Caki2 (cell line): ENCODE data around the gene CISTR. TPM values are rescaled to one million over a fixed set of nuclear protein-coding genes. Genes with fewer than 3 reads are reported as not detected.
"Not testable (repeated sequence)": the region's sequence is repeated elsewhere in the genome, so short reads cannot be mapped to it uniquely, and the experiment has no call there.

ENCODE experiments used
- DNase-seq: peaks from one replicate; pipeline ENCODE4 v3.0.0-alpha.2; 2015; ENCODE audit warnings: low read depth
- in situ Hi-C: cut with HindIII; loops from 2 replicates; pipeline ENCODE4 v1.10.0; 2016; ENCODE audit warnings: low sequenced_read_pairs, low pct_unique_long_range_greater_than_20kb, mixed read lengths
- total RNA-seq: library from RNA; depleted of rRNA; stranded (reverse); fragments of >200 nt; shearing (Covaris generic); gene quantifications from 2 replicates; pipeline ENCODE4 v1.2.3, GENCODE V29; 2014; ENCODE audit warnings: low replicate concordance

The CISTR gene
- total RNA-seq, 1 experiment from 2014 or later: not detected

- DNase-seq: peak; percentile 70
- in situ Hi-C loops: no loop called here
Observed at GRCh38 chr12:53733051-53733806, 18.6 kb downstream of the CISTR start.

GRCh38 chr12:53729644-53730043 is 22.1 kb downstream of the CISTR start:
- in situ Hi-C loops: no loop called here
- DNase-seq: no peak

- in situ Hi-C loops: no loop called here
- DNase-seq: no peak
Observed at GRCh38 chr12:53728206-53728605, 23.6 kb downstream of the CISTR start.

- in situ Hi-C loops: no loop called here
- peak; percentile 98 for DNase-seq
Observed at GRCh38 chr12:53727310-53728041, 24.3 kb downstream of the CISTR start, which contains the start of gene CALCOCO1. CALCOCO1 (minus strand) TSS chr12:53727452; CDS start chr12:53725242, 2,210 bp downstream.

- in situ Hi-C loops: no loop called here
- peak; percentile 14 for DNase-seq
Observed at GRCh38 chr12:53726946-53727309, 24.9 kb downstream of the CISTR start.

- in situ Hi-C loops: no loop called here
- DNase-seq: no peak
Observed at GRCh38 chr12:53726341-53726740, 25.4 kb downstream of the CISTR start.

GRCh38 chr12:53725824-53726223 is 26.0 kb downstream of the CISTR start:
- no peak for DNase-seq
- in situ Hi-C loops: no loop called here

- in situ Hi-C loops: no loop called here
- no peak for DNase-seq
Observed at GRCh38 chr12:53722450-53723041, 29.2 kb downstream of the CISTR start.

GRCh38 chr12:53720946-53721345 is 30.8 kb downstream of the CISTR start:
- in situ Hi-C loops: no loop called here
- no peak for DNase-seq

- DNase-seq: no peak
- in situ Hi-C loops: no loop called here
Observed at GRCh38 chr12:53719649-53720048, 32.1 kb downstream of the CISTR start.

- DNase-seq, in situ Hi-C loops: not testable (repeated sequence)
Observed at GRCh38 chr12:53718567-53718966, 33.2 kb downstream of the CISTR start.

GRCh38 chr12:53717319-53717718 is 34.5 kb downstream of the CISTR start:
- in situ Hi-C loops: no loop called here
- DNase-seq: no peak

GRCh38 chr12:53714004-53714403 is 37.8 kb downstream of the CISTR start:
- in situ Hi-C loops: no loop called here

GRCh38 chr12:53713516-53713915 is 38.3 kb downstream of the CISTR start:
- no peak for DNase-seq
- in situ Hi-C loops: no loop called here

More at GRCh38 chr12:53714004-53714403, 37.8 kb downstream of the CISTR start:
- DNase-seq: no peak

GRCh38 chr12:53712059-53712643 is 39.6 kb downstream of the CISTR start:
- DNase-seq: peak; percentile 61
- in situ Hi-C loops: no loop called here

- DNase-seq: no peak
- in situ Hi-C loops: no loop called here
Observed at GRCh38 chr12:53710091-53710490, 41.7 kb downstream of the CISTR start.

GRCh38 chr12:53709671-53710070 is 42.1 kb downstream of the CISTR start:
- DNase-seq: no peak
- in situ Hi-C loops: no loop called here

GRCh38 chr12:53706080-53706479 is 45.7 kb downstream of the CISTR start:
- in situ Hi-C loops: no loop called here
- DNase-seq: no peak

- in situ Hi-C loops: no loop called here
- DNase-seq: no peak
Observed at GRCh38 chr12:53703756-53704155, 48.0 kb downstream of the CISTR start.
